Occipital lobe (tissue), 2 donors: ENCODE measurements around the gene FRMD5. TPM values are rescaled to one million over a fixed set of nuclear protein-coding genes. Genes with fewer than 3 reads are reported as not detected.
A peak's percentile ranks its signal among the peaks of the same experiment; 100 is the strongest.

Experiments
- DNase-seq: peaks from one replicate; lab custom pipeline; 2025; lab: John Stamatoyannopoulos, UW
- total RNA-seq: library from RNA; depleted of rRNA; stranded (reverse); fragments of >200 nt; gene quantifications from one replicate; pipeline ENCODE4 v1.2.3, GENCODE V29; 2014

Gene FRMD5
- total RNA-seq, 1 donor from 2014 or later = 29.2 TPM

- DNase-seq = no peak
These were observed 264.0 kb downstream of the FRMD5 start for GRCh38 chr15:43931119-43931518.

- no peak for DNase-seq
These were observed 264.5 kb downstream of the FRMD5 start for GRCh38 chr15:43930556-43930955.

GRCh38 chr15:43930079-43930478 lies 265.0 kb downstream of the FRMD5 start:
- no peak for DNase-seq

- no peak for DNase-seq
These were observed 266.9 kb downstream of the FRMD5 start for GRCh38 chr15:43928152-43928551.

- no peak for DNase-seq
These were observed 267.9 kb downstream of the FRMD5 start for GRCh38 chr15:43927203-43927602.

GRCh38 chr15:43923553-43923952 lies 271.5 kb downstream of the FRMD5 start:
- no peak for DNase-seq

- no peak for DNase-seq
These were observed 273.1 kb downstream of the FRMD5 start for GRCh38 chr15:43922021-43922420.

- DNase-seq = no peak
These were observed 274.3 kb downstream of the FRMD5 start for GRCh38 chr15:43920815-43921214.

- DNase-seq = no peak
These were observed 274.8 kb downstream of the FRMD5 start for GRCh38 chr15:43920254-43920600.

GRCh38 chr15:43919540-43920253 lies 275.4 kb downstream of the FRMD5 start:
- no peak for DNase-seq

- DNase-seq = no peak
These were observed 276.4 kb downstream of the FRMD5 start for GRCh38 chr15:43918717-43919116.

GRCh38 chr15:43916326-43916660 lies 278.8 kb downstream of the FRMD5 start:
- no peak for DNase-seq

GRCh38 chr15:43915631-43916325 lies 279.3 kb downstream of the FRMD5 start:
- DNase-seq = no peak

- DNase-seq = no peak
These were observed 281.1 kb downstream of the FRMD5 start for GRCh38 chr15:43913941-43914340.

- DNase-seq = no peak
These were observed 281.9 kb downstream of the FRMD5 start for GRCh38 chr15:43913026-43913780.

GRCh38 chr15:43912208-43912607 lies 282.9 kb downstream of the FRMD5 start:
- peak; percentile 12 for DNase-seq

GRCh38 chr15:43911235-43911781 lies 283.8 kb downstream of the FRMD5 start:
- peak; percentile 49 for DNase-seq

GRCh38 chr15:43908516-43909050 lies 286.5 kb downstream of the FRMD5 start:
- DNase-seq = no peak

GRCh38 chr15:43905755-43906154 lies 289.3 kb downstream of the FRMD5 start:
- DNase-seq = no peak

- DNase-seq = peak; percentile 21
These were observed 291.2 kb downstream of the FRMD5 start for GRCh38 chr15:43903864-43904290.

- DNase-seq = no peak
These were observed 293.6 kb downstream of the FRMD5 start for GRCh38 chr15:43901495-43901894.

GRCh38 chr15:43900996-43901395 lies 294.1 kb downstream of the FRMD5 start:
- DNase-seq = no peak
